ENCODE data around the gene THADA. TPM values are rescaled to one million over a fixed set of nuclear protein-coding genes. Genes with fewer than 3 reads are reported as not detected.

THADA gene
- total and polyA plus RNA-seq, 2 donors (not counting 3 experiments of a cell fraction or from before 2014, with no cell fraction given) = 22.6 to 25.3 TPM

DNA sequence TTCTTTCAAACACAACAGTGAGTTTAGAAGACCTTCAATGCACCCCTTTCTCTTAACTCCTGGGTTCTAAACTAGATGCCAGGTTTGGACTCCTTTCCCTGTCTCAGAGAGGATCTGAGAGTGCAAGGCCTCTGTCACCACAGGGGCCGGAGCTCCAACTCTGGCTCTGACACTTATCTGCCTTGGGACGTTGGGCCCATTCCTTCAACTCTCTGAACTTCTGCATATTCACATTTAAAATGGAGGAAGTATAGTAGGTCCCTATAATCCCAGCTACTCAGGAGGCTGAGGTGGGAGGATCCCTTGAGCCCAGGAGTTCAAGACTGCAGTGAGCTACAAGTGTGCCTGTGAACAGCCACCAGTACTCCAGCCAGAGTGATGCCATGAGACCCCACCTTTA lies 325.4 kb downstream of the THADA start:
- Histone ChIP-seq H3K79me2 (ENCODE audit: control insufficient read depth, insufficient read depth, low read length) (no peaks in the 10 kb centered on the region), H3K4me3 (replicated peaks in 1 of 3; ENCODE audit: insufficient read depth in 1 of 3, low read depth in 1 of 3, low read length in 3 of 3) (no peak overlapping the region), H3K9ac (replicated peaks; ENCODE audit: extremely low read depth, insufficient read depth, low read length) (no peak overlapping the region), H2AFZ (ENCODE audit: low read depth, low read length) (no peak overlapping the region), H3K4me2 (ENCODE audit: insufficient read depth, low read length) (no peak overlapping the region), H3K27me3 (ENCODE audit: control insufficient read depth in 2 of 2, insufficient read depth in 2 of 2, low read length in 2 of 2) (no peaks in the 10 kb centered on the region), H3K4me1 (ENCODE audit: control insufficient read depth, extremely low read depth, insufficient read depth, low read length) (peaks cover 16% of the 10 kb centered on the region), H4K20me1 (replicated peaks; ENCODE audit: control insufficient read depth, extremely low read depth, insufficient read depth, low read length) (no peaks in the 10 kb centered on the region), H3K9me3 (replicated peaks; ENCODE audit: control insufficient read depth, insufficient read depth, low read length) (no peaks in the 10 kb centered on the region), H3K27ac (ENCODE audit: insufficient read depth, low read depth, low read length) (peak overlapping the region; percentile 84), H3K9me1 (replicated peaks; ENCODE audit: control insufficient read depth, extremely low read depth, insufficient read depth, low read length) (no peaks in the 10 kb centered on the region), H3K36me3 (ENCODE audit: control insufficient read depth in 2 of 2, extremely low read depth in 1 of 2, insufficient read depth in 2 of 2, low read length in 2 of 2) (no peaks in the 10 kb centered on the region)
- dilution Hi-C loops (cut with MboI; ENCODE audit: extremely low pct_ligation_motif_present, low sequenced_read_pairs) (no loop called here), intact Hi-C loops (cut with micrococcal nuclease) (no loop called here)
- ChIA-PET CTCF (no interaction called here), POLR2A (no interaction called here)
- BruUV-seq (replicated peaks) = no TSS peak
- DNase-seq (ENCODE audit: low read depth, low spot score) (no peak), FAIRE-seq (no peak)
- TF ChIP-seq EZH2 (IDR thresholded peaks at IDR 0.05; ENCODE audit: borderline replicate concordance, low read depth, low read length, severe bottlenecking) (no peak), POLR2AphosphoS5 (IDR thresholded peaks at IDR 0.05; ENCODE audit: insufficient read depth, low read depth, low read length) (no peak), POLR2A (IDR thresholded peaks at IDR 0.05; ENCODE audit: low read depth, low read length) (no peak), GATA2 (IDR thresholded peaks at IDR 0.05; ENCODE audit: insufficient read depth, insufficient read length, low read depth, low read length) (no peak), FOS (IDR thresholded peaks at IDR 0.05; ENCODE audit: borderline replicate concordance, insufficient read depth, low read length) (no peak), MYC (IDR thresholded peaks at IDR 0.05; ENCODE audit: low read depth, low read length) (no peak)
- TF ChIP-seq, protein P1, sequence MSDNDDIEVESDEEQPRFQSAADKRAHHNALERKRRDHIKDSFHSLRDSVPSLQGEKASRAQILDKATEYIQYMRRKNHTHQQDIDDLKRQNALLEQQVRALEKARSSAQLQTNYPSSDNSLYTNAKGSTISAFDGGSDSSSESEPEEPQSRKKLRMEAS (IDR thresholded peaks at IDR 0.05; ENCODE audit: insufficient read depth, insufficient read length) = no peak

DNA sequence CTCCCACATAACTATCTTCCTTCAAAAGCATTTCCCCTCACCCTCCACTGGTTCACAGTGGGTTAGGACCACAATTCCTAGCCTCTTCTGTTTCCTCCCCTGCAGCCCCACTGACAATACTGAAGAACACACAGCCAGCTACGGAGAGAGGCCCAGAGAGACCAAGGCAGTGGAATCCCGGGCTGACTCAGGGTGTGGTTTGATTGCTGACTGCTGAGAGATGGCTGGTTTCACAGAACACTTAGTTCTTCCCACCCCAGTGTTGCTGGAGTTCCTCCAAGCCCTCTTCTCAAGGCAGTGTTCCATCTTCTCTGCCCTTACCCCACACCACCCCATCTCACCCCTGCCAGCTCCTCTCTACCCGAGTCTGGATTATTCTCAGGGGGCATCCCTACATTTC lies 326.1 kb downstream of the THADA start:
- H3K27me3 ChIP-seq (ENCODE audit: control insufficient read depth in 2 of 2, insufficient read depth in 2 of 2, low read length in 2 of 2) = no peaks in the 10 kb centered on the region
- FAIRE-seq (no peak), DNase-seq (ENCODE audit: low read depth, low spot score) (no peak)
- H3K9me1 ChIP-seq (replicated peaks; ENCODE audit: control insufficient read depth, extremely low read depth, insufficient read depth, low read length) = no peaks in the 10 kb centered on the region
- TF ChIP-seq GATA2 (IDR thresholded peaks at IDR 0.05; ENCODE audit: insufficient read depth, insufficient read length, low read depth, low read length) = no peak
- TF ChIP-seq, protein P1 (IDR thresholded peaks at IDR 0.05; ENCODE audit: insufficient read depth, insufficient read length) = no peak
- TF ChIP-seq JUN (IDR thresholded peaks at IDR 0.05; ENCODE audit: borderline replicate concordance, insufficient read depth, insufficient read length, low read depth) = no peak
- TF ChIP-seq POLR2AphosphoS5 (IDR thresholded peaks at IDR 0.05; ENCODE audit: insufficient read depth, low read depth, low read length) = no peak
- TF ChIP-seq EZH2 (IDR thresholded peaks at IDR 0.05; ENCODE audit: borderline replicate concordance, low read depth, low read length, severe bottlenecking) = no peak
- no peak for TF ChIP-seq POLR2A (IDR thresholded peaks at IDR 0.05; ENCODE audit: low read depth, low read length)
- no peak for TF ChIP-seq FOS (IDR thresholded peaks at IDR 0.05; ENCODE audit: borderline replicate concordance, insufficient read depth, low read length)
- TF ChIP-seq MYC (IDR thresholded peaks at IDR 0.05; ENCODE audit: low read depth, low read length) = no peak
- TF ChIP-seq, protein P2, sequence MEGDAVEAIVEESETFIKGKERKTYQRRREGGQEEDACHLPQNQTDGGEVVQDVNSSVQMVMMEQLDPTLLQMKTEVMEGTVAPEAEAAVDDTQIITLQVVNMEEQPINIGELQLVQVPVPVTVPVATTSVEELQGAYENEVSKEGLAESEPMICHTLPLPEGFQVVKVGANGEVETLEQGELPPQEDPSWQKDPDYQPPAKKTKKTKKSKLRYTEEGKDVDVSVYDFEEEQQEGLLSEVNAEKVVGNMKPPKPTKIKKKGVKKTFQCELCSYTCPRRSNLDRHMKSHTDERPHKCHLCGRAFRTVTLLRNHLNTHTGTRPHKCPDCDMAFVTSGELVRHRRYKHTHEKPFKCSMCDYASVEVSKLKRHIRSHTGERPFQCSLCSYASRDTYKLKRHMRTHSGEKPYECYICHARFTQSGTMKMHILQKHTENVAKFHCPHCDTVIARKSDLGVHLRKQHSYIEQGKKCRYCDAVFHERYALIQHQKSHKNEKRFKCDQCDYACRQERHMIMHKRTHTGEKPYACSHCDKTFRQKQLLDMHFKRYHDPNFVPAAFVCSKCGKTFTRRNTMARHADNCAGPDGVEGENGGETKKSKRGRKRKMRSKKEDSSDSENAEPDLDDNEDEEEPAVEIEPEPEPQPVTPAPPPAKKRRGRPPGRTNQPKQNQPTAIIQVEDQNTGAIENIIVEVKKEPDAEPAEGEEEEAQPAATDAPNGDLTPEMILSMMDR (IDR thresholded peaks at IDR 0.05; ENCODE audit: extremely low read depth in 1 of 2, insufficient read depth in 1 of 2, low read depth in 1 of 2, low read length in 2 of 2) = no peak
- CTCF ChIA-PET = interaction anchor here (0.8 to 1.7 kb wide), 8 partner anchors 9 to 442 kb away, joined by 4 to 7 read pairs (median 4); no protein-coding TSS in a partner anchor
- dilution Hi-C loops (cut with MboI; ENCODE audit: extremely low pct_ligation_motif_present, low sequenced_read_pairs) = no loop called here
- no peak overlapping the region for H2AFZ ChIP-seq (ENCODE audit: low read depth, low read length)
- H3K27ac ChIP-seq (ENCODE audit: insufficient read depth, low read depth, low read length) = peak overlapping the region; percentile 84
- intact Hi-C loops (cut with micrococcal nuclease) = loop anchor here (1.0 to 10.0 kb wide), 5 partner anchors 55 to 215 kb away; no protein-coding TSS in a partner anchor
- POLR2A ChIA-PET = interaction anchor here (1.1 kb wide), 1 partner anchor 157 kb away, joined by 3 read pairs; no protein-coding TSS in a partner anchor
- no TSS peak for BruUV-seq (replicated peaks)
- peak overlapping the region; percentile 37 for H3K9ac ChIP-seq (replicated peaks; ENCODE audit: extremely low read depth, insufficient read depth, low read length)
- H3K4me1 ChIP-seq (ENCODE audit: control insufficient read depth, extremely low read depth, insufficient read depth, low read length) = peaks cover 16% of the 10 kb centered on the region
- no peak overlapping the region for H3K4me2 ChIP-seq (ENCODE audit: insufficient read depth, low read length)
- no peaks in the 10 kb centered on the region for H4K20me1 ChIP-seq (replicated peaks; ENCODE audit: control insufficient read depth, extremely low read depth, insufficient read depth, low read length)
- no peaks in the 10 kb centered on the region for H3K9me3 ChIP-seq (replicated peaks; ENCODE audit: control insufficient read depth, insufficient read depth, low read length)
- no peak overlapping the region for H3K4me3 ChIP-seq (replicated peaks in 1 of 3; ENCODE audit: insufficient read depth in 1 of 3, low read depth in 1 of 3, low read length in 3 of 3)
- H3K36me3 ChIP-seq (ENCODE audit: control insufficient read depth in 2 of 2, extremely low read depth in 1 of 2, insufficient read depth in 2 of 2, low read length in 2 of 2) = no peaks in the 10 kb centered on the region
- no peaks in the 10 kb centered on the region for H3K79me2 ChIP-seq (ENCODE audit: control insufficient read depth, insufficient read depth, low read length)

All from endothelial cell of umbilical vein (primary cell).